HG03108 (cell line): ENCODE data around the gene CBY2.
"Not testable (repeated sequence)": the region's sequence is repeated elsewhere in the genome, so short reads cannot be mapped to it uniquely, and the experiment has no call there.

ENCODE experiments used
- ATAC-seq: cut with Tn5 transposase; IDR thresholded peaks from one replicate; pipeline ENCODE4 v1.9.1; 2021; ENCODE audit warnings: moderate library complexity; ENCODE audit not compliant: unreplicated experiment

The CBY2 gene

GRCh38 chr13:45742985-45743384 is 40.9 kb downstream of the CBY2 start:
- no peak for ATAC-seq

DNA sequence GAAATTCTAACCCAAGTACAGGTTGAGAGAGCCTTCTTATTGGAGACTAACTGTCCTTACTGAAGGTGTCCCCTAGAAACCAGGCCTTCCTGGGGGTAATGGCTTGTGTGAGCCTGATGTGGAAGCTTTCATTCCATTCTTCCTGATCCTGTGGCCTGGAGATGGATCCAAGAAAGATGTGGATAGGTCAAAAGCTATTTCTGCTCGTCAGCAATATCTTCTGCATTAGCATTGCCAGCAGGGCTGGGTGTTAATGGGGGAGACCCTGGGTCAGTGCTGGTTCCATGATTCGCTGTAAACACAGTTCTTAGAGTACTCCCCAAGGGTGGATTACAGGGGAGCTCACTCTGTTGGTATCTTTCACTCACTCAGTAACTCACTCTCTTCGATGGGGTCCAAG is 42.9 kb downstream of the CBY2 start:
- ATAC-seq, result no peak

GRCh38 chr13:45747071-45747470 is 45.0 kb downstream of the CBY2 start:
- ATAC-seq, result no peak

DNA sequence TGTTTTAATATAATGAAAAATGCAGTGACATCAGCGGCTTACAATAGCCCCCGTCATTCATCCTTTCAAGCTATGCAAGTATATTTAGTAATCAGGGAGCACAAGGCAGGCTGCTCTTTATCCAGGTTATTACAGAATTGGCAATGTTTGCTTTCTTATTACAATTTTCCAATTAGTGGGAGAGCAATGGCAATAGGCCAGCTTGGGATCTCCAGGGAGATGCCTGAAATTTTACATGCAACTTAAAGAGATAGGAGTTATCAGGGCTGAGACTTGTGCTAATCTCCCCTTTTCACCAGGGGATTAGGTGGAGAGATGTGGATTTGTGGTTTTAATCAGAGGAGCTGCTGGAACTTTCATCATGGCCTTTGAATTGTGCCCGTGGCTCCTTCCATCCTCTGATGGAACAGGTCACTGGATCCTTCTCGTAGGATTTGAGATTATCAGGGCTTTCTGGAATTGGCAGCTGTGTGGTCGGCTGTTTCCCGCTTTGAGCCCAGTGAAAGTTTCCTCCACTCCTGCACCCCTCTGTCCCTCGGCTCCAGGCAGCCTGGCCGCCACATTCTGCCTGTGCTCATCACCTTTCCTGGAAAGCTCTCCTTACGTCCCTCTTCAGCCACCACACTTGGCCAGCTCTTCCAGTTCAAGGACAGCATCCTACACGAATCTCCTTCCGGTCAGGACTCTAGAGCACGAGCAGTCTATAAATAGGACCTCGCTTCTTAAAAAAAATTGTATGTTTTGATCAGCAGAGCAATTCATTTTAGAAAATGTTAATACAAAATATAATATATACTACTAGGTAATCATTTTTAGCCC is 47.0 kb downstream of the CBY2 start:
- no peak for ATAC-seq

DNA sequence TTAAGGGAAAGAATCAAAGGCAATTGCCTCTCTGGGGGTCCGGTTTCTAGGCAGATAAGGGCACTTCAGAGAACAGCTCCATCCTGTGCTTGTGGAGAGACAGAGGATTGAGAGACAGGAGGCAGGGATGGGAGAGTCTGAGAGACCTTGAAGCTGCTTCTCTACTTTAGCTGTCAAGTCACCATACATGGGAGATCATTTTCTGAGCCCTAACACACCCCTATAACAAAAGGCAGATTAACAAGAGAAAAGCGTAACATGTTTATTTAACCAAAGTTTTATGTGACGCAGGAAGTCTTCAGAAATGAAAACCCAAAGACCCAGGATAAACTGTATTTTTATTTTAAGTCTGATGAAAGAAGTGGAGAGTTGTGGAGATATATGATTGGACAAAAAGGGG is 48.4 kb downstream of the CBY2 start:
- ATAC-seq, result no peak

GRCh38 chr13:45751885-45752284 is 49.8 kb downstream of the CBY2 start:
- no peak for ATAC-seq

DNA sequence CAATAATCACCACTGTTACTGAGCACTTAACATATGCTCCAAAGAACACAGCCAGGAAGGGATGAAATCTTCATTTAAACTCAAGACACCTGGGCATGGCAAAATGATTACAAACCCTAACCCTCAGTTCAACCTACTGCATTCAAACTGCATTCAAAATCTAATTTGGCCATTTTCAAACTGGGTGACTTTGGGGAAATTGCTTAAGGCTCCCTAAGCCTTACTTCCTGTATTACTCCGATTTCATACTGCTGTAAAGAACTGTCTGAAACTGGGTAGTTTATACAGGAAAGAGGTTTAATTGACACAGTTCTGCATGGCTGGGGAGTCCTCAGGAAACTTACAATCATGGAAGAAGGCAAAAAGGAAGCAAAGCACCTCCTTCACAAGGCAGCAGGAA is 50.4 kb downstream of the CBY2 start:
- ATAC-seq, result no peak

DNA sequence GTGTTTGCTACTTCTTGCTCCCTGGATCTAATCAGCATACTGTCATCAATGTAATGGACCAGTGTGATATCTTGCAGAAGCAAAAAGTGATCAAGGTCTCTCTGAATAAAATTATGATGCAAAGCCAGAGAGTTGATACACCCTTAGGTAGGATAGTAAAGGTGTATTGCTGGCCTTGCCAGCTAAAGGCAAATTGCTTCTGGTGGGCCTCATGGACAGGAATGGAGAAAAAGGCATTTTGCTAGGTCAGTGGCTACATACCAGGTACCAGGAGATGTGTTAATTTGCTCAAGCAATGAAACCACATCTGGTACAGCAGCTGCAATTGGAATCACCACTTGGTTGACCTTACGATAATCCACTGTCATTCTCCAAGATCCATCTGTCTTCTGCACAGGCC is 54.4 kb downstream of the CBY2 start:
- ATAC-seq, result not testable (repeated sequence)

DNA sequence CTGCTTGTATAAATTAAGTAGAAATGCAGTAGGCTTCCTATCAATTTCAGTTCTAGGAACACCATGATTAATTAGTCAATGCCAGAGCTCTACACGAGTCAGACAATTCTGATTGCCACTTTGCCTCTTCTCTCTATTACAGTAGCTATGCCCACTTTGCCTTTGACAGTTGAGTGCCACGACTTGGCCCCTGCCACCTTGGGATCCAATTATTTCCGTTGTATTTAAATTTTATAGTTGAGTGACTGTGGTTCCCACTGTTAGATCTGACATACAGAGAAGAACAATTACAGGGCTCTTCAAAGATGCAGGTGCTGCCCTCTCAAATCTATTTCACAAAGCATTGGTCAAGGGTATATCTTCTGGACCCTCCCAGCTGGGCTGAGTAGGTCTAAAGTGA is 55.5 kb downstream of the CBY2 start:
- not testable (repeated sequence) for ATAC-seq

DNA sequence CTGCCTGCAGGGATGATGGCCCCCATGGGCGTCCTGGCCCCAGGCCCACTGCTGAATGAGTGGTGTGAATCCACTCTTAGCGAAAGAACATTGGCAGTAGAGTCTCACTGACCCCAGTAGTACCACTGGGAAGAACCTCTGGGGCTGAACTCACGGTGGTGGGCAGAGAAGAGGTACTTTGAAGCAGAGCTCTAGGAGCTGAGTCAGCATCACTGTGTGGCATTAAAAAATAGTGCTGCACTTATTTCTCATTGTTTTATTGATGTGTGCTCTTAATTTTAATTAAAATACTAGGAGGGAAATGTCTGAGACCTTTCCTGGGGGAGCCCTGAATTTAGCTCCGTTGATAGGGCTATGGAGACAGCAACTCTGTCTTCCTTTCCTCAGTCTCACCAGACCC is 61.3 kb downstream of the CBY2 start:
- no peak for ATAC-seq
